ENCODE measurements around the gene TNS1. TPM values are rescaled to one million over a fixed set of nuclear protein-coding genes. Genes with fewer than 3 reads are reported as not detected.

The TNS1 gene
- total RNA-seq, 2 donors from 2014 or later = 3.3 to 4.2 TPM

DNA sequence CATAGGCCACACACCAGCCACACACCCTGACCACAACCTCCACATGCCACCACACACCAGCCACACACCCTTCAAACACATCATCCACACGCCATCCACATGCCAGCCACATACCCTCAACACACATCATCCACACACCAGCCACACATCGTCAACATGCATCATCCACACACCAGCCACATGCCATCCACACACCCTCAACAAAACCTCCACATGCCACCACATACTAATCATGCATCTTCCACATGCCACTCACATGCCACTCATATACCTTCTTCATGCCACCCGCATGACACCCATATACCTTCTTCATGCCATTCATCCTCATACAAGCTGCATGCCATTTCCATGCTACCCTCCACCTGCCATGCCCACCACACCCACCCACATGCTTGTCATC lies 12.4 kb downstream of the TNS1 start:
- Histone ChIP-seq H3K9me3 (ENCODE audit: control insufficient read depth, low read length) (no peaks in the 10 kb centered on the region), H3K27me3 (ENCODE audit: control insufficient read depth, insufficient read depth, low read length, poor library complexity, severe bottlenecking) (no peaks in the 10 kb centered on the region), H3K27ac (ENCODE audit: low read depth, low read length) (no peak overlapping the region), H3K4me1 (ENCODE audit: control insufficient read depth, insufficient read depth, low read length) (peaks cover 5% of the 10 kb centered on the region), H3K9ac (ENCODE audit: extremely low read depth, low read length, poor library complexity, severe bottlenecking) (no peak overlapping the region), H3K36me3 (ENCODE audit: control insufficient read depth, insufficient read depth, low read length) (no peaks in the 10 kb centered on the region), H3K4me3 (ENCODE audit: low read length) (no peak overlapping the region)
- 91 to 100% methylated on average over 1 to 3 of the region's 3 CpGs for WGBS, 2 experiments (ENCODE audit: insufficient coverage in 1 of 2, insufficient read length in 1 of 2)
- no peak for DNase-seq
- TF ChIP-seq, protein P1, sequence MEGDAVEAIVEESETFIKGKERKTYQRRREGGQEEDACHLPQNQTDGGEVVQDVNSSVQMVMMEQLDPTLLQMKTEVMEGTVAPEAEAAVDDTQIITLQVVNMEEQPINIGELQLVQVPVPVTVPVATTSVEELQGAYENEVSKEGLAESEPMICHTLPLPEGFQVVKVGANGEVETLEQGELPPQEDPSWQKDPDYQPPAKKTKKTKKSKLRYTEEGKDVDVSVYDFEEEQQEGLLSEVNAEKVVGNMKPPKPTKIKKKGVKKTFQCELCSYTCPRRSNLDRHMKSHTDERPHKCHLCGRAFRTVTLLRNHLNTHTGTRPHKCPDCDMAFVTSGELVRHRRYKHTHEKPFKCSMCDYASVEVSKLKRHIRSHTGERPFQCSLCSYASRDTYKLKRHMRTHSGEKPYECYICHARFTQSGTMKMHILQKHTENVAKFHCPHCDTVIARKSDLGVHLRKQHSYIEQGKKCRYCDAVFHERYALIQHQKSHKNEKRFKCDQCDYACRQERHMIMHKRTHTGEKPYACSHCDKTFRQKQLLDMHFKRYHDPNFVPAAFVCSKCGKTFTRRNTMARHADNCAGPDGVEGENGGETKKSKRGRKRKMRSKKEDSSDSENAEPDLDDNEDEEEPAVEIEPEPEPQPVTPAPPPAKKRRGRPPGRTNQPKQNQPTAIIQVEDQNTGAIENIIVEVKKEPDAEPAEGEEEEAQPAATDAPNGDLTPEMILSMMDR (conservative IDR thresholded peaks at IDR 0.05) = no peak
- Mint-ChIP-seq H3K9me3 (no peaks in the 10 kb centered on the region), H3K4me1 (peaks cover 11% of the 10 kb centered on the region), H3K27ac (no peak overlapping the region), H3K4me3 (no peak overlapping the region), H3K27me3 (ENCODE audit: insufficient read depth) (peaks cover 5% of the 10 kb centered on the region), H3K36me3 (ENCODE audit: low read depth) (no peaks in the 10 kb centered on the region)

DNA sequence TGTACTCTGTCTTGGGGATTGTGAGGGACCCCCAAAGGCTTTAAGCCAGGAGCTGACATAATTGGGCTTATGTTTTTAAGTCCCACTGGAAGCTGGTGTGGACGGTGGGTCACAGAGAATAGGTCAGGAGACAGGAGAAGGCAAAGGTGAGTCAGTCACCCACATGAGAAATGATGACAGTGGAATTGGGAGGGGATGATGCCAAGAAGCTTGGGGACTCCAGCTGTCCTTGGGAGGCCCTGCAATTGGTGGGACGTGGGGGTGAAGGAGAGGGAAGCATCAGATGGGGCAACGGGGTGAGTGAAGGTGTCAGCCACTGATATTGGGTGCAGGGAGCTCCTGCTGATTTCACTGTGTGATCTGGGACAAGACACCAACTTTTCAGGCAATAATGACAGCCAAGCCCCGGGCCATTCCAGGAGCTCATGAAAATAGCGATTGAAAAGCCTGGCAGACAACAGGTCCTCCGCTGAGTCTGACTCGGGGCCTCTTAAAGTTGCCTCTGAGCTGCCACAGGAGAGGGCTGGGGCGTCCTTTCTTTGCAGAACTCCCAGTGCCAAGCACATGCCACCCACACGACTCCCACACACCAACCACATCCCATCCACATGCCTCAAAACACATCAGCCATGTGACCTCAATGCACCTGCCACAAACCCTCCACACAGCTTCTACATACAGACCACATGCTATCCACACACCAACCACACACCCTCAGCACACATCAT lies 13.4 kb downstream of the TNS1 start:
- peaks cover 5% of the 10 kb centered on the region for H3K27me3 Mint-ChIP-seq (ENCODE audit: insufficient read depth)
- Histone ChIP-seq H3K4me1 (ENCODE audit: control insufficient read depth, insufficient read depth, low read length) (peaks cover 5% of the 10 kb centered on the region), H3K27me3 (ENCODE audit: control insufficient read depth, insufficient read depth, low read length, poor library complexity, severe bottlenecking) (no peaks in the 10 kb centered on the region), H3K36me3 (ENCODE audit: control insufficient read depth, insufficient read depth, low read length) (no peaks in the 10 kb centered on the region), H3K4me3 (ENCODE audit: low read length) (no peak overlapping the region), H3K27ac (ENCODE audit: low read depth, low read length) (no peak overlapping the region), H3K9me3 (ENCODE audit: control insufficient read depth, low read length) (no peaks in the 10 kb centered on the region), H3K9ac (ENCODE audit: extremely low read depth, low read length, poor library complexity, severe bottlenecking) (no peak overlapping the region)
- 84 to 90% methylated on average over 9 of the region's 9 CpGs for WGBS, 2 experiments (ENCODE audit: insufficient coverage in 1 of 2, insufficient read length in 1 of 2)
- H3K4me3 Mint-ChIP-seq = no peak overlapping the region
- no peak for DNase-seq
- H3K36me3 Mint-ChIP-seq (ENCODE audit: low read depth) = no peaks in the 10 kb centered on the region
- H3K9me3 Mint-ChIP-seq = no peaks in the 10 kb centered on the region
- peaks cover 8% of the 10 kb centered on the region for H3K4me1 Mint-ChIP-seq
- peak overlapping the region; percentile 94 for H3K27ac Mint-ChIP-seq
- TF ChIP-seq, protein P1 (conservative IDR thresholded peaks at IDR 0.05) = no peak

DNA sequence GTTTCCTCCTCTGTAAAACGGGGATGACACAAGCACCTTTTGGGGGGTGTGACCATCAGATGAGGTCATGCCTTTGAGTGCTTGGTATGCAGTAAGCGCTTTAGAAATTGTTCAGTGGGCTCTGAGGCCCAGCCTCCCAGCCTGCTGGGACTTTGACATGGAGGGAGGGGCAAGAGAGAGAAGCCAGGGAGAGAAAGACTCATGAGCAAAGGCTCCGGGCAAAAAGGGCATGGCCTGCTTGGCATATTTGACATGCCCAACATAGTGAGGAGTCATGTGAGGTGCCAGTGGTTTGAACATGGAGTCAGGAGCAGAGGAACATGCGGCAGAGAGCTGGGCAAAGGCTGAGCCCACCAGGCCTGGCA lies 14.0 kb downstream of the TNS1 start:
- H3K27me3 Mint-ChIP-seq (ENCODE audit: insufficient read depth) = peaks cover 5% of the 10 kb centered on the region
- WGBS, 2 experiments (ENCODE audit: insufficient coverage in 1 of 2, insufficient read length in 1 of 2) = 62 to 80% methylated on average over 3 to 4 of the region's 4 CpGs
- H3K9me3 Mint-ChIP-seq = no peaks in the 10 kb centered on the region
- DNase-seq = no peak
- Histone ChIP-seq H3K9ac (ENCODE audit: extremely low read depth, low read length, poor library complexity, severe bottlenecking) (no peak overlapping the region), H3K4me3 (ENCODE audit: low read length) (no peak overlapping the region), H3K36me3 (ENCODE audit: control insufficient read depth, insufficient read depth, low read length) (no peaks in the 10 kb centered on the region), H3K27ac (ENCODE audit: low read depth, low read length) (no peak overlapping the region), H3K4me1 (ENCODE audit: control insufficient read depth, insufficient read depth, low read length) (peaks cover 5% of the 10 kb centered on the region), H3K9me3 (ENCODE audit: control insufficient read depth, low read length) (no peaks in the 10 kb centered on the region), H3K27me3 (ENCODE audit: control insufficient read depth, insufficient read depth, low read length, poor library complexity, severe bottlenecking) (no peaks in the 10 kb centered on the region)
- H3K36me3 Mint-ChIP-seq (ENCODE audit: low read depth) = no peaks in the 10 kb centered on the region
- no peak overlapping the region for H3K4me3 Mint-ChIP-seq
- TF ChIP-seq, protein P1 (conservative IDR thresholded peaks at IDR 0.05) = no peak
- H3K4me1 Mint-ChIP-seq = peaks cover 8% of the 10 kb centered on the region
- H3K27ac Mint-ChIP-seq = peak overlapping the region; percentile 94
